GM12874 (cell line): ENCODE results near the gene RIT2.

Experiments
- TF ChIP-seq, protein P1 (sequence below): IDR thresholded peaks from 2 replicates; pipeline ENCODE4 v1.5.1; 2011; ENCODE audit warnings: low read depth, mild to moderate bottlenecking, control low read depth, low read length, moderate library complexity; ENCODE audit not compliant: insufficient read depth

RIT2 gene

DNA sequence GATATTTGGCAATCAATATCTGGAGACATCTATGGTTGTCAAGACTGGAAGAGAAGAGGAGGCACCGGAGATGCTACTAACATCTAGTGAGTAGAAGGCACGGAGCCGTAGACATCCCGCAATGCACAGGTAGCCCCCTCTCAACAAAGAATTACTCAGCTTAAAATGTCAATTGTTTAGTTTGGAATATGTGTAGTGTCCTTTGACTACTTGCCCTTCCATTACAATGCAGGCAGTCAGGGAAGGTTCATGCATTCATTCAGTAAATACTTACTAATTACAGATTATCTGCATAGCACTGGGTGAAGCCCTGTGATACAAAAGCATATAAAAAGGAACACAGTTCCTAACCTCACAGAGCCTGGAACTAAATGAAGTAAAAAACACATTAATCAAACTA is 294.0 kb downstream of the RIT2 start:
- TF ChIP-seq, protein P1, sequence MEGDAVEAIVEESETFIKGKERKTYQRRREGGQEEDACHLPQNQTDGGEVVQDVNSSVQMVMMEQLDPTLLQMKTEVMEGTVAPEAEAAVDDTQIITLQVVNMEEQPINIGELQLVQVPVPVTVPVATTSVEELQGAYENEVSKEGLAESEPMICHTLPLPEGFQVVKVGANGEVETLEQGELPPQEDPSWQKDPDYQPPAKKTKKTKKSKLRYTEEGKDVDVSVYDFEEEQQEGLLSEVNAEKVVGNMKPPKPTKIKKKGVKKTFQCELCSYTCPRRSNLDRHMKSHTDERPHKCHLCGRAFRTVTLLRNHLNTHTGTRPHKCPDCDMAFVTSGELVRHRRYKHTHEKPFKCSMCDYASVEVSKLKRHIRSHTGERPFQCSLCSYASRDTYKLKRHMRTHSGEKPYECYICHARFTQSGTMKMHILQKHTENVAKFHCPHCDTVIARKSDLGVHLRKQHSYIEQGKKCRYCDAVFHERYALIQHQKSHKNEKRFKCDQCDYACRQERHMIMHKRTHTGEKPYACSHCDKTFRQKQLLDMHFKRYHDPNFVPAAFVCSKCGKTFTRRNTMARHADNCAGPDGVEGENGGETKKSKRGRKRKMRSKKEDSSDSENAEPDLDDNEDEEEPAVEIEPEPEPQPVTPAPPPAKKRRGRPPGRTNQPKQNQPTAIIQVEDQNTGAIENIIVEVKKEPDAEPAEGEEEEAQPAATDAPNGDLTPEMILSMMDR: no peak

DNA sequence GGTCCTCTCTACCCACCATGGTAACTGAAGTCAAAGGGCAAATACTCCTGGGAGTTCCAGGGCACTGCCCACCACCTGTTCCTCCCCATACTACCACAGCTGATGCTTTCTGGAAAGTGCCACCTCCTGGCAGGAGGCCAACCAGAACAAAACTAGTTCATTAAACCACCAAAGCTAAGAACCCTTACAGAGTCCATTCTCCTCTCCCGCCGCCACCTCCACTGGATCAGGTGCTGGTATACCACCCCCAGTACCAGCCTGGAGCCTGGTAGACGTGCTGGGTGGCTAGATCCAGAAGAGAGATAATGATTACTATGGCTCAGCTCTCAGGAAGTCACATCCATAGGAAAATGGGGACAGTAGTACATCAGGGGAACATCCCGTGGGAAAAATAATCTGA is 300.9 kb downstream of the RIT2 start:
- TF ChIP-seq, protein P1: no peak

DNA sequence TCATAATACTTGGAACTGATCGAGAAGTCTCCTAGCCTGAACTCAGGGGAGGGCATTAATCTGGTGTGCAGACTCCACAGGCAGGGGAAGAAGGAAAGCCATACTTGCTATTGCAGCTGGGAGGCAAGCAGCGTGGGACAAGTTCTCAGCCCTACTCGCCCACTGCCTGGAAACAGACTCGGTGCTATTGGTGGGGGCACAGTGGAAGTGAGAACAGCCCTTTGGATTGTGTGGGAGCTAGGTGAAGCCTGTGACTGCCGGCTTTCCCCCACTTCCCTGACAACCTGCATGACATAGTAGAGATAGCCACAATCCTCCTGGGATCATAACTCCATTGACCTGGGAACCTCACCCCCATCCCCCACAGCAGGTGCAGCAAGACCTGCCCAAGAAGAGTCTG is 301.3 kb downstream of the RIT2 start:
- TF ChIP-seq, protein P1: no peak

DNA sequence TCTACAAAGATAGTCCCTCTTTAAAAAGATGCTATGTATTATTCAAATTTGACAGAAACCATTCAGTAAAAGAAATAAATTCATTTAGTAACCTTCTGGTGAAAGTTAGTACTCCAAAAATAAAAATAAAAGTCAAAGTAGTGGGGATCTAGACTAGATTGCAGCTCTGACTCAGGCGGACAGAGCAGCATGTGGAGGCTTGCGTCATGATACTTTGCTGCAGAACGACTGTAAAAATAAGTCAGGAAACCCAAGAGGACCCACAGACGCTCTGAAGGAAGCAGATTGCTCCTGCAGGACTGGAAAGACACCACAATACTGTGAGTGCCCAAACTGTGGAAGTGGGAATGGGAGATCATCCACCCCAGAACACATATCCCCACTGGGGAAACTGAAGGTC is 301.9 kb downstream of the RIT2 start:
- TF ChIP-seq, protein P1: no peak

GRCh38 chr18:42807887-42808286 is 307.6 kb downstream of the RIT2 start:
- TF ChIP-seq, protein P1: no peak

DNA sequence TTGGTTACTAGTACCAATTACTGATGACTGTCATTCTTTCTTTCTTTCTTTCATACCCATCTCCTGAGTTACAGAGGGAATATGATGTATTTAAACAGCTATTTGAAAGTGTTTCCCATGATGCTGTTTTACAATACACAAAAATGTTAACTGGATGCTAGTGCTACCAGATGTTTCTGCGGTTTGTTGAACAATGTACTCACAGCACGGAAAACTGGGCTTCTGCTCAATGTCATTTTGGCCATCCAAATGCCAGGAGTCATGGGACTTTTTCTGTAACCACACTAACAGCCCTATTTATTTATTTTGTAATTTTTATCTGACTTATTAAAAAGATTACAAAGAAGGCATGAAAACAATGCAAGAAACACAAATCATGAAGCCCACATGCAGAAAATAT is 313.8 kb downstream of the RIT2 start:
- TF ChIP-seq, protein P1: no peak

DNA sequence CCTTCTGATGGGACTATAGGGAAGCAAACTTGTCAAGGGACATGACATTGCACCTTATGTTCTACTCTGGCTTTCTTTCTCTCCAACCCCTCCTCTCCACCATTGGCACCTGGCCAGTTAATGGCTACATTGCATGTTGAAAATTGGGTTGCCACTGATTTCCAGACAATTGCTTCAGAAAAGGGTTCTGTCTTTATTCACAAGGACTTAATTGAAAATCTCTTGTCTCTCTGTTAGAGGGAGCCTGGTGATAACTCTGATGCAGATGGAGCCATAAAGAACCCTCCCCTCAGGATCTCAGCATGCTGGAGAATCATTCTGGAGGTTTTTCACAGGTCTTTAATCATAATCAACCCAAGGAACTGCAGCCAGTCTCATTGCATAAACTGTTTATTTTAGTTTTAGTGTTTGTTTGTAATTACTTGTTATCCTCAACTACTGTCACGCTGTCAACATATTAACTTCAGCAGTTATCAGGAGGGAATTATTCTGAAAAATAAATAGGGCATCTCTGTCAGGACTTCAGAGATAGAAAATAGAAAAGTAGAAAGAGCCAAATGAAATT is 316.8 kb downstream of the RIT2 start:
- TF ChIP-seq, protein P1: no peak
